ENCODE results near the gene TMEM94. TPM values are rescaled to one million over a fixed set of nuclear protein-coding genes. Genes with fewer than 3 reads are reported as not detected.
"Not testable (repeated sequence)": the region's sequence is repeated elsewhere in the genome, so short reads cannot be mapped to it uniquely, and the experiment has no call there.

The TMEM94 gene
- total and polyA plus RNA-seq, 2 of the 4 experiments (the other 2 are of a cell fraction): 8.4 to 64.7 TPM

DNA sequence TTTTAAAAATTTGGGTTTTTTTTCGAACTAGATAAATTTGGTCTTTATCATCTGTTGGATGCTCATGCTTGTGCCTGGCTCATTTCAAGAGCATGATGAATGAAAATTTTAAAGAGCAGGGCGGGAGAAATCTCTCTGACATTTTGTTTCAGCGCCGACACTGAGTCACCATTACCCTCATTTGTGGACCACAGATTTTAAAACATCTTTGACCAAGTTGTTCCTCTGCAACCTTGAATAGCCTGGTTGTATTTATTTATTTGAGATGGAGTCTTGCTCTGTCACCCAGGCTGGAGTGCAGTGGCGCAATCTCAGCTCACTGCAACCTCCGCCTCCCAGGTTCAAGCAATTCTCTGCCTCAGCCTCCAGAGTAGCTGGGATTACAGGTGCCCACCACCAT is 22.0 kb upstream of the TMEM94 start:
- H3K4me1 ChIP-seq (ENCODE audit: control insufficient read depth, insufficient read depth, low read length); H4K91ac ChIP-seq (ENCODE audit: insufficient read depth, low read depth, low read length); H3K79me1 ChIP-seq (ENCODE audit: low read depth in 1 of 2, low read length in 2 of 2); H3K4me2 ChIP-seq (ENCODE audit: low read depth, low read length); H3K27ac ChIP-seq (ENCODE audit: insufficient read depth, low read length); H3K23ac ChIP-seq (ENCODE audit: low read depth, low read length); H2BK5ac ChIP-seq (ENCODE audit: low read depth, low read length, poor library complexity, severe bottlenecking); H3K9ac ChIP-seq (ENCODE audit: low read depth, low read length); H3K4ac ChIP-seq (ENCODE audit: low read depth, low read length); H2BK120ac ChIP-seq (ENCODE audit: low read depth, low read length); H2BK20ac ChIP-seq (ENCODE audit: low read depth, low read length); POLR2A ChIA-PET (ENCODE audit: unreplicated experiment); H3K4me3 ChIP-seq (ENCODE audit: insufficient read depth, low read depth, low read length); BruUV-seq (replicated peaks); dilution Hi-C loops (cut with HindIII; ENCODE audit: low sequenced_read_pairs, unreplicated experiment); H2AFZ ChIP-seq (replicated peaks; ENCODE audit: low read length, poor library complexity); H3K14ac ChIP-seq (replicated peaks; ENCODE audit: low read depth, low read length); H3K36me3 ChIP-seq (ENCODE audit: control insufficient read depth, insufficient read depth, low read length); H4K20me1 ChIP-seq (ENCODE audit: insufficient read depth, low read length); H4K5ac ChIP-seq (ENCODE audit: low read depth, low read length); H3K9me1 ChIP-seq (ENCODE audit: insufficient read depth, low read length); H4K8ac ChIP-seq (ENCODE audit: low read depth in 2 of 2, low read length in 2 of 2); in situ Hi-C loops (cut with MboI; ENCODE audit: low sequenced_read_pairs); H3K56ac ChIP-seq (ENCODE audit: extremely low read depth, insufficient read depth, low read length); H2AK5ac ChIP-seq (ENCODE audit: low read depth, low read length); H2AK9ac ChIP-seq (replicated peaks; ENCODE audit: low read depth, low read length, poor library complexity); H3K27me3 ChIP-seq (ENCODE audit: control insufficient read depth, insufficient read depth, low read length); H3K18ac ChIP-seq (ENCODE audit: low read depth, low read length); H3K9me3 ChIP-seq (ENCODE audit: control insufficient read depth, insufficient read depth, low read length); H2BK15ac ChIP-seq (ENCODE audit: low read depth, low read length): not testable (repeated sequence)
- peak; percentile 47 for TF ChIP-seq CEBPB (IDR thresholded peaks at IDR 0.05; ENCODE audit: low read depth, low read length)
- intact Hi-C loops (cut with micrococcal nuclease): loop anchor here (5.0 kb wide), 1 partner anchor 33 kb away; no protein-coding TSS in a partner anchor
- CTCF ChIA-PET: interaction anchor here (0.5 to 0.7 kb wide), 2 partner anchors 144 to 1012 kb away, joined by 3 to 4 read pairs; no protein-coding TSS in a partner anchor
- DNase-seq: peak; percentile 52
- ATAC-seq (ENCODE audit: low read depth): peak; percentile 61
- no CpG with 5 or more reads among the region's 6 CpGs for WGBS, 2 experiments (ENCODE audit: extremely low coverage in 2 of 2, insufficient read length in 1 of 2)

DNA sequence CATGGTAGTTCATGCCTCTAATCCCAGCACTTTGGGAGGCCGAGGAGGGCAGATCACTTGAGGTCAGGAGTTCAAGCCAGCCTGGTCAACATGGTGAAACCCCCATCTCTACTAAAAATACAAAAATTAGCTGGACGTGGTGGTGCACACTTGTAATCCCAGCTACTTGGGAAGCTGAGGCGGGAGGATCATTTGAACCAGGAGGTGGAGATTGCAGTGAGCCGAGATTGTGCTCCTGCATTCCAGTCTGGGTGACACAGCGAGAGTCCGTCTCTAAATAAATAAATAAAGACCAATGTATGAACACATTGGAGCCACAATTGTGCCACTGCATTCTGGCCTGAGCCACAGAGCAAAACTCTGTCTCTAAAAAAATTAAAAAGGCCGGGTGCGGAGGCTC is 19.0 kb upstream of the TMEM94 start:
- H3K4me3 ChIP-seq (ENCODE audit: insufficient read depth, low read depth, low read length); H3K9me3 ChIP-seq (ENCODE audit: control insufficient read depth, insufficient read depth, low read length); H3K27me3 ChIP-seq (ENCODE audit: control insufficient read depth, insufficient read depth, low read length); H4K91ac ChIP-seq (ENCODE audit: insufficient read depth, low read depth, low read length); H3K9ac ChIP-seq (ENCODE audit: low read depth, low read length); intact Hi-C loops (cut with micrococcal nuclease); H3K23ac ChIP-seq (ENCODE audit: low read depth, low read length); H3K27ac ChIP-seq (ENCODE audit: insufficient read depth, low read length); ATAC-seq (ENCODE audit: low read depth); CTCF ChIA-PET; H3K4me1 ChIP-seq (ENCODE audit: control insufficient read depth, insufficient read depth, low read length); H3K79me1 ChIP-seq (ENCODE audit: low read depth in 1 of 2, low read length in 2 of 2); H2BK15ac ChIP-seq (ENCODE audit: low read depth, low read length); POLR2A ChIA-PET (ENCODE audit: unreplicated experiment); BruUV-seq (replicated peaks); H3K56ac ChIP-seq (ENCODE audit: extremely low read depth, insufficient read depth, low read length); H4K5ac ChIP-seq (ENCODE audit: low read depth, low read length); H2BK20ac ChIP-seq (ENCODE audit: low read depth, low read length); H2BK120ac ChIP-seq (ENCODE audit: low read depth, low read length); H3K14ac ChIP-seq (replicated peaks; ENCODE audit: low read depth, low read length); H3K36me3 ChIP-seq (ENCODE audit: control insufficient read depth, insufficient read depth, low read length); H4K20me1 ChIP-seq (ENCODE audit: insufficient read depth, low read length); DNase-seq; H3K9me1 ChIP-seq (ENCODE audit: insufficient read depth, low read length); H3K4ac ChIP-seq (ENCODE audit: low read depth, low read length); H3K18ac ChIP-seq (ENCODE audit: low read depth, low read length); H2AK9ac ChIP-seq (replicated peaks; ENCODE audit: low read depth, low read length, poor library complexity); H2AFZ ChIP-seq (replicated peaks; ENCODE audit: low read length, poor library complexity); H2BK5ac ChIP-seq (ENCODE audit: low read depth, low read length, poor library complexity, severe bottlenecking); in situ Hi-C loops (cut with MboI; ENCODE audit: low sequenced_read_pairs); H3K4me2 ChIP-seq (ENCODE audit: low read depth, low read length); H4K8ac ChIP-seq (ENCODE audit: low read depth in 2 of 2, low read length in 2 of 2); H2AK5ac ChIP-seq (ENCODE audit: low read depth, low read length); dilution Hi-C loops (cut with HindIII; ENCODE audit: low sequenced_read_pairs, unreplicated experiment): not testable (repeated sequence)
- WGBS, 2 experiments (ENCODE audit: extremely low coverage in 2 of 2, insufficient read length in 1 of 2): no CpG with 5 or more reads among the region's 8 CpGs

All from IMR-90 (cell line).